ENCODE measurements around the gene PDGFD.

The PDGFD gene

DNA sequence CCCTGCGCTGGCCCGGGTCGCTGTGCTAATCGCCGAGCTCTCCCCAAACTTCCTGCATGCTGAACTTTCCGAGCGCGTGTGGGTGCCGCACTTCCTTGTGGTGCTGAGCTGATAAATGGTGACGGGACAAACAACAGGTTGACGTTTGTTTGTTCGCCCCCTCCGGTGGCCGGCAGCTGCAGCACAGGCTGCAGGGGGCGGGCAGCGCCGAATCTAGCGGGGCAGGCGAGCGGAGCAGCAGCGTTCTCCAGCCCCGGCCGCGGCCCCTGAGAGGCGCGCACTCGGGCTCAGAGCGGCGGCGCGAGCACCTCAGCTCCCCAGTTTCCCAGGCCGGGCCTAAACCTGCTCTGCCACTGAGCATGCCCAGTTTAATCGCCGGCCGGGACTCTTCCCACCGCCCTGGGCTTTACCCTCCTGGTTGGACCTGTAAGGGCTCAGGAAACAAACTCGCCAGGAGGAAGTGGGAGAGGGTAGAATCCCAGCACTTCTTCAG lies at the start of gene PDGFD:
Gene PDGFD, minus strand, starts transcription at position 120 of the 493 bp plus-strand sequence.
- peak within 1 kb of the TSS; percentile 66; the same call in 1 of the 2 replicates for H3K4me3 ChIP-seq (ENCODE audit: low read length)
- H3K4me1 ChIP-seq (ENCODE audit: control insufficient read depth, insufficient read depth, low read length), result peaks cover 4% of the 10 kb centered on the region; the same call in 1 of the 2 replicates
- H3K27ac ChIP-seq (ENCODE audit: low read length), result no peak within 1 kb of the TSS
- DNase-seq (ENCODE audit: low read depth, low spot score), result peak; percentile 52
- no peaks in the 10 kb centered on the region for H3K9me3 ChIP-seq (ENCODE audit: control insufficient read depth, insufficient read depth, low read length)
- no CpG with 5 or more reads among the region's 37 CpGs for WGBS (ENCODE audit: insufficient coverage, insufficient read length)
- H3K27me3 ChIP-seq (ENCODE audit: control insufficient read depth, insufficient read depth, low read length), result no peaks in the 10 kb centered on the region
- no peaks in the 10 kb centered on the region for H3K36me3 ChIP-seq (ENCODE audit: control insufficient read depth, insufficient read depth, low read length)

DNA sequence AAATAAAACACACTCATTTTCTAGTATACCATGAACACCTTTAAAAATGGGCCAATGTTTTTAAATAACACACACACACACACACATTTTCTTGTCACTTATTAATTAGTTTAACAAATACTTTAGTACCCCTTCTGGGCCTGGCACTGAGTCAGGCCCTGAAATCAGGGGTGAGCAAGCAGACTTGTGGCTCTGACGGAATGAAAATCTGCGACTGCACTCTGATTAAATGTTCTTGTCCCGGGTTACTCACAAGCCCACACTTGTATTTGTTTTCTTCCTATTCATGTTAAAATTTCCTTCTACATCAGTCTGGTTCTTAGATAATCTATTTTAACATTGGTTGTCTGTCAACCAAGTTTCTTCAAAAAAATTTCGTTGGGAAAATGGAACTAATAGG lies 43.0 kb upstream of the PDGFD start:
- Histone ChIP-seq H3K36me3 (ENCODE audit: control insufficient read depth, insufficient read depth, low read length) (no peaks in the 10 kb centered on the region), H3K4me3 (ENCODE audit: low read length) (no peak overlapping the region), H3K27me3 (ENCODE audit: control insufficient read depth, insufficient read depth, low read length) (no peaks in the 10 kb centered on the region), H3K4me1 (ENCODE audit: control insufficient read depth, insufficient read depth, low read length) (no peaks in the 10 kb centered on the region), H3K9me3 (ENCODE audit: control insufficient read depth, insufficient read depth, low read length) (no peaks in the 10 kb centered on the region), H3K27ac (ENCODE audit: low read length) (no peak overlapping the region)
- no peak for DNase-seq (ENCODE audit: low read depth, low spot score)
- WGBS (ENCODE audit: insufficient coverage, insufficient read length), result no CpG with 5 or more reads among the region's 4 CpGs

DNA sequence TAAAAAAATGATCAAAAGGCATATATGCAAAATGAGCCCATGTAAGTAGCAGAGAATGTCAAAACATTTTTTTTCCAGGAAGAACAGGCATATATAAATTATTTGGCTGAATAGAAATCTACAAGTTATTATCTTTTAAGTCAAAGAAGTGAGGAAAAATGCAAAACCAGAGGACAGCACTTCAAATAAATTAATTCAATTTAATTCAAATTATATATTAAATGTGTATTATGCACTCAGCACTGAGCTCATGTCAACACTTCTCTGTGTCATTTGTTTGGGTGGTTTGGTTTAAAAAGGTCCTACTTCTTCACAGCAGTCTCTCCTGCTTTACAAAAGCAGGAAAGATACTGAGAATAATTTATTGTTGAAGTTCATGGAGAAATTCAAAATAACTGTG lies 41.9 kb upstream of the PDGFD start:
- H3K27ac ChIP-seq (ENCODE audit: low read length), result no peak overlapping the region
- no peak overlapping the region for H3K4me3 ChIP-seq (ENCODE audit: low read length)
- no peaks in the 10 kb centered on the region for H3K27me3 ChIP-seq (ENCODE audit: control insufficient read depth, insufficient read depth, low read length)
- no peaks in the 10 kb centered on the region for H3K36me3 ChIP-seq (ENCODE audit: control insufficient read depth, insufficient read depth, low read length)
- no peak for DNase-seq (ENCODE audit: low read depth, low spot score)
- no peaks in the 10 kb centered on the region for H3K4me1 ChIP-seq (ENCODE audit: control insufficient read depth, insufficient read depth, low read length)
- H3K9me3 ChIP-seq (ENCODE audit: control insufficient read depth, insufficient read depth, low read length), result no peaks in the 10 kb centered on the region

DNA sequence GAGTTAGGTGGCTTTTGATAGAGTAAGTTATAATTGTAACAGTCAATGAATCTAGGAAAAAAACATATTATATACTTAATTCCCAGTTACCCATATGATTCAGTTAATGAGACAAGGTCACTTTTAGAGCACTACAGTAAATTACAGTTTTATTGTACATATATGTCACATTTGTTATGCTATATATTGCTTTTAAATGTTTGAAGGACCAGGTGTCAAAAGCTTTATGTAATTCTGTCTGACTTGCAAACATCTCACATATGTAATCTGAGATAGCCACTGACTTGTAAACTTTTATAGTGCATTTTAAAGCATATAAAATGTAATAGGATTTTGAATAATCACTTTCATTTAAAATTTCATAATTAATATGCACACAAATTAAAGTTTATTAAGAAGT lies 36.7 kb upstream of the PDGFD start:
- Histone ChIP-seq H3K36me3 (ENCODE audit: control insufficient read depth, insufficient read depth, low read length) (no peaks in the 10 kb centered on the region), H3K4me1 (ENCODE audit: control insufficient read depth, insufficient read depth, low read length) (no peaks in the 10 kb centered on the region), H3K27me3 (ENCODE audit: control insufficient read depth, insufficient read depth, low read length) (no peaks in the 10 kb centered on the region), H3K9me3 (ENCODE audit: control insufficient read depth, insufficient read depth, low read length) (no peaks in the 10 kb centered on the region), H3K27ac (ENCODE audit: low read length) (no peak overlapping the region), H3K4me3 (ENCODE audit: low read length) (no peak overlapping the region)
- no peak for DNase-seq (ENCODE audit: low read depth, low spot score)

DNA sequence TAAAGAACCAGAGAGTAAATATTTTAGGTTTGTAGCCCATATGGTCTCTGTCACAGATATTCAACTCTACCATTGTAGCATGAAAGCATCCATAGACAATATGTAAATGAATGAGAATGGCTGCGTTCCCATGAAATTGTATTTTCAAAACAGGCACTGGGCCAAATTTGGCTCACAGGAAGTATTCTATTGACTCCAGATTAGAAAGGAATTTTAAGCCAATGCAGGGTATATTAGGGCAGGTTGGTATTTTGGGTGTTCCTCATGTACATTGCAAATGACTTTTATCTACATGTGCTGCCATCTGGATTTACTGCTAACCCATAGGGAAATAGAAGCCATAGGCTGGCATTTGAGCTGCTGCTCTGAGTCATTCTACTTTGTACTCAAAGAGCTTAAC lies 35.1 kb upstream of the PDGFD start:
- no peak for DNase-seq (ENCODE audit: low read depth, low spot score)
- Histone ChIP-seq H3K9me3 (ENCODE audit: control insufficient read depth, insufficient read depth, low read length) (no peaks in the 10 kb centered on the region), H3K27me3 (ENCODE audit: control insufficient read depth, insufficient read depth, low read length) (no peaks in the 10 kb centered on the region), H3K36me3 (ENCODE audit: control insufficient read depth, insufficient read depth, low read length) (no peaks in the 10 kb centered on the region), H3K4me3 (ENCODE audit: low read length) (no peak overlapping the region), H3K4me1 (ENCODE audit: control insufficient read depth, insufficient read depth, low read length) (no peaks in the 10 kb centered on the region), H3K27ac (ENCODE audit: low read length) (no peak overlapping the region)
- WGBS (ENCODE audit: insufficient coverage, insufficient read length), result no CpG with 5 or more reads among the region's 1 CpG

DNA sequence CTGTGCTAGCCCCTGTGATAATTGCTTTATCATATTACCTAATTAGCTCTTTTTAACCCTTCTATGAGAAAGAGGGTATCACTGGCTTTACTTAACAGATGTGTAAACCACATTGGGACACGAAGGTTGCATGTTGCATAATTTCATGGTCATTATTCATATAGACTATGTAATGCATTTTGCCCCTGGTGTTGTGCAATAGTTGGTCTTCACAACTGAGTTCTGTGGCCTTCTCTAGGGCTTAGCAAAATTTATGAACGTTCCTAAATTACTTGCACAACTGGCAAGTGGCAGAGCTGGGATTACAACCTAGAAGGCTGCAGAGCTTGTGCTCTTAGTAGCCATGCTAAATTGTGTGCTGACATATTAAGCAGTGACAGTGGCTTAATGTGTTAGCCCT lies 34.6 kb upstream of the PDGFD start:
- Histone ChIP-seq H3K4me3 (ENCODE audit: low read length) (no peak overlapping the region), H3K4me1 (ENCODE audit: control insufficient read depth, insufficient read depth, low read length) (no peaks in the 10 kb centered on the region), H3K27me3 (ENCODE audit: control insufficient read depth, insufficient read depth, low read length) (no peaks in the 10 kb centered on the region), H3K27ac (ENCODE audit: low read length) (no peak overlapping the region), H3K36me3 (ENCODE audit: control insufficient read depth, insufficient read depth, low read length) (no peaks in the 10 kb centered on the region), H3K9me3 (ENCODE audit: control insufficient read depth, insufficient read depth, low read length) (no peaks in the 10 kb centered on the region)
- DNase-seq (ENCODE audit: low read depth, low spot score), result no peak
- no CpG with 5 or more reads among the region's 2 CpGs for WGBS (ENCODE audit: insufficient coverage, insufficient read length)

DNA sequence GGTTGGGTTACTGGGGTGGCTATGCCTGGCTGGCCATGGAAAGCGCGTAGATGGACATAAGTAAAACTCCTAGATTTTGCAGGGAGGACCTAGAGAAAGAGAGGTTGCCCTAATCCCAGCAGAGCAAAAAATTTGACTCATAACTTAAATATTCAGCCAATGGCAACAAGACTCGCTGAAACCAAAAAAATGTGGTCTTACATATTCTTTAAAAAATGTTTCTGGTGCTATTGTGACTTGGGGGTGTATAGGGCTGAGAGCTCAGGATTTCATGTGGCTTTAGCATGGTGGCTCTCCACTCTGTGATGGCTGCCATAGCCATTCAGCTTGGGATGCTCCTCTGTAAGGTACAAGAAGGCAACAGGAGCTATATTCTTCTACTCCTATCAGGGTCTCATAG lies 27.2 kb upstream of the PDGFD start:
- H3K36me3 ChIP-seq (ENCODE audit: control insufficient read depth, insufficient read depth, low read length), result no peaks in the 10 kb centered on the region
- no CpG with 5 or more reads among the region's 3 CpGs for whole genome bisulfite sequencing (ENCODE audit: insufficient coverage, insufficient read length)
- DNase-seq (ENCODE audit: low read depth, low spot score), result no peak
- H3K27ac ChIP-seq (ENCODE audit: low read length), result no peak overlapping the region
- H3K4me3 ChIP-seq (ENCODE audit: low read length), result no peak overlapping the region
- no peaks in the 10 kb centered on the region for H3K27me3 ChIP-seq (ENCODE audit: control insufficient read depth, insufficient read depth, low read length)
- no peaks in the 10 kb centered on the region for H3K9me3 ChIP-seq (ENCODE audit: control insufficient read depth, insufficient read depth, low read length)
- no peaks in the 10 kb centered on the region for H3K4me1 ChIP-seq (ENCODE audit: control insufficient read depth, insufficient read depth, low read length)

DNA sequence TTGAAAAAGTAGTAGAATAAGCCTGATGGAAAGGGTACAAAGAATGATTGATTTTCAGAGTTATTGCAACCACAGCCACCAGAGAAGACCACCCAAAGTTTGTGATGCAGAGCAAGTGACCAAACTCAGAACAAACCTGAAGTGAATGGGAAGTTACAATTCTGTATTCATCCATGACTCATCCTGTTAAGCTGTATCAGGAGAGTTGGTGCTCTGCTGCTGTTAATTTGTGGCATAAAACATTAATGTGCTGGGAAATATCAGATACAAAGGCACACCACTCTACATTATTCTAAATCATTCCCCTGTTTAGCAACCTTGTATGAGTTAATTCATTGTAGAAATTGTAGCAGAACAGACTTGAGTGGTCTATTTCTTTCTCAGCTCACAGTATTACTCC lies 19.6 kb upstream of the PDGFD start:
- Histone ChIP-seq H3K4me3 (ENCODE audit: low read length) (no peak overlapping the region), H3K27ac (ENCODE audit: low read length) (no peak overlapping the region), H3K27me3 (ENCODE audit: control insufficient read depth, insufficient read depth, low read length) (no peaks in the 10 kb centered on the region), H3K4me1 (ENCODE audit: control insufficient read depth, insufficient read depth, low read length) (no peaks in the 10 kb centered on the region), H3K9me3 (ENCODE audit: control insufficient read depth, insufficient read depth, low read length) (no peaks in the 10 kb centered on the region), H3K36me3 (ENCODE audit: control insufficient read depth, insufficient read depth, low read length) (no peaks in the 10 kb centered on the region)
- no peak for DNase-seq (ENCODE audit: low read depth, low spot score)

DNA sequence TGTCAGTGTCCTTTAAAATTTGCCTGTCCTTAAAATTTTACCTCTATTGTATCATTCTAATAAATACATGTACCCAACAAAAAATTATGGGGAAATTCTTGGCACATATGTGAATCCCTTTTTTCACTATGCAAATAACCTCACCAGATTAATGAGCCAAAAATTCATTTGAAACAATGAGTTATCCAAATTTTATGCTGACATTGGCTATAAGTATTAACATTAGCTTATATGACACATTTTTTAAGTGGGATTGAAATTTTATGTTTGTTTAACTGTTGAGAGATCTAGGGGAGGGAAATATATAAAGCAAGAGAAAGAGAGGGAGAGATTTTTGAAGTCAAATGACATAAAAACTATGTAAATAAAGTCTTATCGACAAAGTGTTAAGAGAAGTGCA lies 11.8 kb upstream of the PDGFD start:
- Histone ChIP-seq H3K27me3 (ENCODE audit: control insufficient read depth, insufficient read depth, low read length) (no peaks in the 10 kb centered on the region), H3K36me3 (ENCODE audit: control insufficient read depth, insufficient read depth, low read length) (no peaks in the 10 kb centered on the region), H3K4me1 (ENCODE audit: control insufficient read depth, insufficient read depth, low read length) (no peaks in the 10 kb centered on the region), H3K9me3 (ENCODE audit: control insufficient read depth, insufficient read depth, low read length) (no peaks in the 10 kb centered on the region), H3K27ac (ENCODE audit: low read length) (no peak overlapping the region), H3K4me3 (ENCODE audit: low read length) (no peak overlapping the region)
- no peak for DNase-seq (ENCODE audit: low read depth, low spot score)
- no CpG with 5 or more reads among the region's 1 CpG for WGBS (ENCODE audit: insufficient coverage, insufficient read length)

DNA sequence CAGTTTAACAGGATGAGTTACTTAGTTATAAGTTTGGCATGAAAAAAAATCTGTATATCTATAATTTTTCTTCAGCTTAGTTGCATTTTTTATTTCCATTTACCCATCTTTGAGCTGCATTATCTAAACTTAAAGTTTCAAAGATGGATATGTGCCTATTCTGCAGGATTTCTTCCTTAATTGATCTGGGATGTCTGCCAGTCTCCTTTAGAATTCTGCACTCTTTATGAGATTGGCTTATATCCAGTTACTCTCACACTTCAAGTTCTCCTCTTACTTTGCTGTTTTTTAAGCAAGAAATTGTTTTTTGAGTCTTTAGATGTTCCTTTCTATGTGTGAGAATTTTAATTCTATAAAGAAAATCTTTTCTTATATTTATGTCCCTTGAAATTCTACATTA lies 5.1 kb upstream of the PDGFD start:
- H3K4me1 ChIP-seq (ENCODE audit: control insufficient read depth, insufficient read depth, low read length), result 0 out of 2 replicates have a peak, but pooled peaks cover 2% of the 10 kb centered on the region
- no peaks in the 10 kb centered on the region for H3K27me3 ChIP-seq (ENCODE audit: control insufficient read depth, insufficient read depth, low read length)
- DNase-seq (ENCODE audit: low read depth, low spot score), result no peak
- no peaks in the 10 kb centered on the region for H3K9me3 ChIP-seq (ENCODE audit: control insufficient read depth, insufficient read depth, low read length)
- H3K27ac ChIP-seq (ENCODE audit: low read length), result no peak overlapping the region
- H3K4me3 ChIP-seq (ENCODE audit: low read length), result no peak overlapping the region
- H3K36me3 ChIP-seq (ENCODE audit: control insufficient read depth, insufficient read depth, low read length), result no peaks in the 10 kb centered on the region

DNA sequence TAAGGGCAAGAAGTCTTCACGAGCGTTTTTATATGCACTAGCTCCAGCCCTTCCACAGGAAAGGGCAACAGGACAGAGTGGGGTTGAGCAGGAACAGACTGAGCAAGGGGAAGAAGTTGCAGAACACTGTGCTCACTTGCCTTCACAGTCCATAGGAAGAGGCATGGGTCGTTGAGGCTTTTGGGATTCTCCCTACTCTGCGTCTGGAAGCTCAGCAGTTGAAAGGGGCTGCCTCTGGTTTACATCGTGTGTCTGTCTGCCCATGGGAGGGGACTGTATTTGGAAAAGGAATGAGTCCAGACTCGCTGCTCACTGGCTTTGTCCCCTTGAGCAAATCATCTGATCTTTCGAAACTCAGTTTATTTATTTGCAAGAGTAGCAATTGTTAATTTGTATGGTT lies 1.1 kb upstream of the PDGFD start:
- Histone ChIP-seq H3K36me3 (ENCODE audit: control insufficient read depth, insufficient read depth, low read length) (no peaks in the 10 kb centered on the region), H3K4me1 (ENCODE audit: control insufficient read depth, insufficient read depth, low read length) (peaks cover 4% of the 10 kb centered on the region; the same call in 1 of the 2 replicates), H3K9me3 (ENCODE audit: control insufficient read depth, insufficient read depth, low read length) (no peaks in the 10 kb centered on the region), H3K4me3 (ENCODE audit: low read length) (no peak overlapping the region), H3K27ac (ENCODE audit: low read length) (no peak overlapping the region), H3K27me3 (ENCODE audit: control insufficient read depth, insufficient read depth, low read length) (no peaks in the 10 kb centered on the region)
- 100% methylated on average over 1 of the region's 7 CpGs for WGBS (ENCODE audit: insufficient coverage, insufficient read length)
- no peak for DNase-seq (ENCODE audit: low read depth, low spot score)

Data from iPS DF 6.9 (cell line).